GM19438 (cell line): Measurements from ENCODE around the gene MYEF2.

Source experiments
- ATAC-seq: cut with Tn5 transposase; IDR thresholded peaks from one replicate; pipeline ENCODE4 v1.9.1; 2021; ENCODE audit warnings: low read depth; ENCODE audit not compliant: unreplicated experiment

Gene MYEF2

DNA sequence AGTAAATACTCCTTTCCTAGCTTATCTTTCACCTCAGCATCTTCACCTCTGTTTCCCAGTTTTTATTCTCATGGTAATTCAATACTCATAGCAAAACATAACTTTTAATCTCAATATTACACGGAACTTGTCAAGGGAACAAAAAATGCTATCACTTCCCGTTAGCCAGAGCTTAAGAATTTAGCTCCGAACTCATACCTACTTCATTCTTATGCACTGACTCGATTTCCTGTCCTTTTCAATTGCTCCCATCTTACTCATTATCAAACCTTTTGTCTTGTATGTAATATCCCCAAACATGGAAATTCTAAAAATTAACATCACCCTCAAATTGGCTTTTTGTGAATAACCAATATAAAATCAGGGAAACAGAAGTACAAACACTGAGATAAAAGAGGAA is 28.2 kb downstream of the MYEF2 start:
- no peak for ATAC-seq

DNA sequence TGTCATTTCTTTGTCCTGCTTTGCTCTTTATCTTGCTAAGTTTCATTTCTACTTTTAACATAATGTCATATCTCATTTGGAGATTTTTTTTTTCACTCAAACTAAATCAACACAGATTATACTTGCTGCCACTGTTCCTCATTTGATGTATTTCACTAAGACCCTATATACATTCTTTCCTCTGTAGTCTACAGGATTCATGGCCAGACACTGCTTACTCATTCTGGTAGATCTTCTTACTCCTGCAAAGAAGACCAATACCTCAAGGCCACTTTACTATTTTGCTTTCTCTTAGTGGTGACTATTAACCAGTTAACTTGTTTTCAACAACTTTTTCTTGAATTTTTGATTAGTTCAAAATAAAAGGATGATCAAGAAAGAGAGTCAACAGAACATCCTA is 30.7 kb downstream of the MYEF2 start:
- ATAC-seq = no peak

DNA sequence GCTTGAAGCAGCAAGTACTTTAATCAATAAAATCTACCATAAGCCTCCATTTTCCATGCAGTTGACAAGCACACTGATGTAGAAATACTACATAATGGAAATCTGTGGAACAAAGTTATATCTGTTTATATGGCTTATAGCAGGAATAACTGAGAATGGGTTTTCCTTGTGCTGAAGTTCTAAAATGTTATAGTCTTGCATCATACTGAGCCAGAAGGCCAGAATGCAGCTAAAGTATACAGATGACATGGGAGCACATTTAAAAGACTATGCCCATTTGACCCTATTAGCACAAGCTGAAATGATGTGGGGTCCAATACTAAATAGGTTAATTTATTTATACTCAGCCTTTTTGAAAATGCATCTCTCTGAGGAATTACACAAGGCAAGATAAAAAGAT is 32.2 kb downstream of the MYEF2 start:
- ATAC-seq = no peak

DNA sequence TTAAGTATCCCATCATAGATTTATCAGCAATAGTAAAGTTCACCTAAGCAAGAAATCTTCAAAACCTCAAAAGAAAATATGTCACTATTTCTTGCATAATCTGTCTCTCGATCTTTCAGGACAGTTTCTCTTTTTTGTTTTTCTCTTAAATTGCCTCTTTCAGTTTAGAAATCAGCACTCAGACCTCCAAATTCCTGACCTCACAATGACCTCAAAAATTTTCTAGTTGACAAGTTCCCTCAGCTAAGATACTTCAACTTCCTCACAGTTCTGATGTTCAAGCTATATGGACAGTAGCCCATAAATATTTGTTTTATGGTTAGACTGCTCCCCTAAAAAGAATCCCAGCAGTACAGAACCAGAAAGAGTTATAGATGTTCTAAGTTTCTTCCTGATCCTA is 33.2 kb downstream of the MYEF2 start:
- peak; percentile 82 for ATAC-seq

- no peak for ATAC-seq
Observed at GRCh38 chr15:48143856-48144255, 34.2 kb downstream of the MYEF2 start.

GRCh38 chr15:48132874-48133273 is 45.2 kb downstream of the MYEF2 start:
- no peak for ATAC-seq

DNA sequence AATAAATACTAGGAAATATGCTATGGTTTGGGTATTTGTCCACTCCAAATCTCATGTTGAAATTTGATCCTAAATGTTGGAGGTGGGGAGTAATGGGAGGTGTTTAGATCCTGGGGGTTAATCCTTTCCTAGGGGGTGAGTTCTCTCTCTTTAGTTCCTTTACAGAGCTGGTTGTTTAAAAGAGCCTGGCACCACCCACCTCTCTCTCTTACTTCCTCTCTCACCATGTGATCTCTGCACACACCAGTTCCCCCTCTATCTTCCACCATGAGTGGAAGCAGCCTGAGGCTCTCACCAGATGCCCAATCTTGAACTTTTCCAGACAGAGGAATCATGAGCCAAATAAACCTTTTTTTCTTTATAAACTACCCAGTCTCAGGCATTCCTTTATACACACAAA is 46.8 kb downstream of the MYEF2 start:
- no peak for ATAC-seq

DNA sequence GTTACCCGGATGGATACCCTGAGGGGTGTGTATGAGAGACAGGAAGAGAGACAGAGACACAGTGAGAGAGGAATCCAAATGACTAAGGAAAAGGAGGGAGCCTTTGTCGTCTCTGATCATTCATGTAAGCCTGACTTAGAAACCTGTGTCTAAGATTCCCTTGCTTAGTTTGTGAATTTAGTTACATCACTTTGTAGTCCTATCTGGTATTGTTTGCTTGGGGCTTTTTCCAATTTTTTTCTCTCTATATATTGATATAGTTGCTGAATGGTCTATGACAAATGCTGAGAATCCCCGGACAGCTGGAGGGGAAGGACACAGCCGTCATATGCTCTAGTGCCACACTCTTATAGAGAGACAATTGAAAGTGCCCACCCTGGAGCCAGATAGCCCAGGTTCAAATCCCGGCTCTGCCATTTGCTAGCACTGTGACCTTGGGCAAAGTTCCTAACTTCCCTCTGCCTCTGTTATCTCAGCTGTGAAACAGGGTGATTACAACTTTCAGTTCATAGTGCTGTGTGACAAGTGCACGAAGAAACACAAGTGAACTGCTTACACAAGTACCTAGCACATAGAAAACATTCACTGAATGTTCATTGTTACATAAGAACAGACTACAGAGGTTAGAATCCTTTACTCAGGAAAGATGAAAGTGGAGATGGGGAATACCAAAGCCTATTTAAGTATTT is 51.3 kb downstream of the MYEF2 start:
- no peak for ATAC-seq

DNA sequence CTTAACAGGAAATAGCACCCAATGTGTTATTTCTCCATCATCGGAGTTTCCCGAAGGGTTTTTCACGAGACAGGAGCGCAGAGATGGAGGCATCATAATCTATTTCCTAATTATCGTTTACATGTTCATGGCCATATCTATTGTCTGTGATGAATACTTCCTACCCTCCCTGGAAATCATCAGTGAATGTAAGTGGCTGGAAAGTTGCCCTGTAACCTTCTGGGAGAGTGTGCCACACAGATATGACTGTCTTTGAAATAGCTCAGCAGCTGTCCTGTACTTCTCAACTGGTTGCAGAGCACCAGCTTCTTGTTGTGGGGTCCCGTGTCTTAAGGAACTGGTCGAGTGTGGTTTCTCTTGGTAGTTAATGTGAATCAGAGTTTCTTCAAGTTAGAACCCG is 56.2 kb downstream of the MYEF2 start:
- no peak for ATAC-seq

DNA sequence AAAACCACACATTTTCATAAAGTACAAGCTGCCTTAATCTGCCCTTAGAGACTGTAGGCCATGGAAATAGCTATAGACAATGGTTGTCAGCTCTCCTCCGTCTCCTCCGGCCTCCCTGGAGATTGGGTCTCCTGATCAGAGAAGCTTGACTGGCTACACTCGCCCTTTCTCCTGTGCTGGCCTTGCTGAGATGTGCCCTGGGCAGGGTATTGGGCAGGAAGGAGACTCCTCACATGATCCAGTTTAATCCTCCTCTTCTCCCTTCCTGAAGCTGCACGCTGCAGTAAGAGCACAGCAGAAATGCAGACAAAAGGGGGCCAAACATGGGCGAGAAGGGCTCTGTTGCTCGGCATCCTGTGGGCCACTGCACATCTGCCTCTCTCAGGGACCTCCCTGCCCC is 57.4 kb downstream of the MYEF2 start, which contains the start of gene SLC24A5:
TSS of gene SLC24A5 (plus strand) at position 246 of the 400 bp plus-strand sequence. CDS start at position 301, 55 bp downstream.
- ATAC-seq = no peak

DNA sequence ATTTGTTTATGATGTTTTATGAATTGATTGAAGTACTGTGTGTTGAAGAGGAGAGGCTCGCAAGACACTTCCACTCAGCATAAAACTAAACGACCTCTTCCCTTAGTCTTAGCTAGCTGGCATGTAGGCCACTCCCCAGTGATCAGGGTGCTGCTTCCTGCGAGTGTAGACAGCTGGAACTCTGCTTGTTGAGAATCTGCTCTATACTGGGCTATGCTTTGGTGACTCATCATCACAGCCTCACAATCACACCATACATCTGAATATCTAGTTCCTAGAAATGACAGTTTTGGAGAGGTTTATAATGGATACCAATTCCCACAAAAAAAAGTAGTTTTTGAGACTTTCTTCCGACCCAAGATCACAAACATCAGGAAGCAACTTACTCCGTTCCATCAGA is 58.8 kb downstream of the MYEF2 start:
- ATAC-seq = no peak

DNA sequence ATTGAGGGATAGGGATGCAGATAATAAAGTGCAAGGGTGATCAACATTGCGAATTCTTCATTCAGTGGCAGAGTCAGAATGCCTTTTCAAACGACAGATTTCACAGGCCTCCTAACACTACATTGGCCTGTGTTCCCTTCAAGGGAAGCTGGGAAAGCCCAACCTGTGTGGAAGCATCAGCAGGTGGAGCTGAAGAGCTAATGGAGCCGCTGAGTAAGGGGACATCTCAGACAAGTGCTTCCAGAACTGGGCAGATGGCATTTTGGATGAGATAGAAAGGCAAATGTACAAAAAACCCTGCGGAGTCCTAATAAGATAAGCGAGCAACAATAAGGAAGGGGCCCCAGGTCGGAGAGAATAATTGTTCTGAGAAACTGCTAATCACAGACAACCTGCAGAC is 65.9 kb downstream of the MYEF2 start:
- ATAC-seq = no peak

GRCh38 chr15:48109856-48110531 is 68.1 kb downstream of the MYEF2 start:
- ATAC-seq = no peak

DNA sequence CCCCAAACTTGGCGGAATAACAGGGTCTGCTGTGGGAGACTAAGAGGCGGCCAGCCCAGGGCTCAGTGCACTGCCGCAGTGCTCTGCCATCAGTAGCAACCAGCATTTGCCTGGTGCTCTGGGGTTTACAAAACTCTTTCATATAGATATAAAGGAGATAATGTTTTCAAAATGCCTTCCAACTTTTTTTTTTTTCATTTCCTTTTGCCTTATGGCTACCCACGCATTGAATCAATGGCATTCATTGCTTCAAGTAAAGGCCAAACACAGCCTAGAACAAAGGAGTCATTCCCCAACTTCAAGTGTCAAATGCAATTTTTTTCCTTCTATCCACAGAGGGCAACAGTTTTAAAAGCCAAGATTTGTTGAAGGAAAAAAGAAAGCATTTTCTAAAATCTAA is 68.9 kb downstream of the MYEF2 start:
- no peak for ATAC-seq

GRCh38 chr15:48105936-48106335 is 72.2 kb downstream of the MYEF2 start:
- ATAC-seq = no peak

DNA sequence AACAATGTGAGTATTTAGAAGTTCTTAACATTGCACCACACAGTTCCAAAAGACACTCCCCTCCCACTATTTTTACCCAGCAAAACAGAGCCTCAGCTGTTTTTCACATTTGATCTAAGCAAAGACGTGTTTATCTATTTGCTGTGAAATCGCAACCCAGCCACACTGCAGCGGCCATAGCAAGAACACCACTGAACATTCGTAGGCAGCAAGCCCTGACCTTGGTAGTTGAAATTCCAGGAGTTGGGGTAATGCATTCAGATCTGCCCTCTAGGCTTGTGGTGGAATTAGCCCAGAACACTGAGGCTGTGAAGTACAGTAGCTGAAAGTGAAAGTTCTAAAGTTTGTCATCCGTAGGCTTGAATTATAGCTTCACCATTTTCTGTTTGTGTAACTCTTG is 74.4 kb downstream of the MYEF2 start:
- ATAC-seq = no peak

DNA sequence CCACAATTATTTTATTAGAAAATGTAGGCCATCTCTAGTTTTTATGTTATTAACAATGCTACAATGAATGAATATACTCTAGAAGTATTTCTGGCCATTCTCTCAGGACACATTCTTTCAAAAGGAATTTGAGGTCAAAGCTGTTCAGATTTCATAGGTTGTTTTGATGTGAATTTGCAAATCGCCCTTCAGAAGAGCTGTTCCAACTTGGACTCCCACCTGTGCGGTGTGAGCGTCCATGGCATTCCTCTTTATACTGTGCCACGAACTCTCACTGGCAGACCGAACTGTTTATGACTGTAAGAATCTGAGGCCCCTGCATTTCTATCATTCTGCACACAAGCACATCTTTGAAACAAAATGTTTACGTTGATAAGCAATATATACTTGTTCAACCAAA is 75.9 kb downstream of the MYEF2 start:
- ATAC-seq = no peak

- no peak for ATAC-seq
Observed at GRCh38 chr15:48101376-48101961, 76.6 kb downstream of the MYEF2 start.

DNA sequence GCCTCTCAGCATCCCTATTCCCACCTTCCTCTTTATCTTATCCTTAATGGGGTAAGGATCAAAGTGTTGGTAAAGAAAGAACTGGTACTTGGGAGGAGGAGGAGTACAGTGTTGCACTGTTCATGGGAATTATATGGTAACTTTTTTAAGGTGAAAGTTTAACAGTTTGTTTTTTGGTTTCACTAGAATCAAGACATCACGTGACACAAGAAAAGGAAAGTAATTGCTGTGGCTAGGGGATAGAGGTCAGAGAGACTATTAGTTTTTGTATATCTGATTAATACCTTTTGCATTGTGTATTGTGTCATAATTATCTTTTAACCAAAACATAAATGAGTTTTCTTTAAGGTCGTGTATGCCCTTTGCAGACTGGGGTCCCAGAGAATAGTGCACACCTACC is 80.8 kb downstream of the MYEF2 start:
- no peak for ATAC-seq

- no peak for ATAC-seq
Observed at GRCh38 chr15:48096813-48097212, 81.3 kb downstream of the MYEF2 start.

- peak; percentile 62 for ATAC-seq
Observed at GRCh38 chr15:48096355-48096786, 81.7 kb downstream of the MYEF2 start.

- ATAC-seq = no peak
Observed at GRCh38 chr15:48091522-48091921, 86.6 kb downstream of the MYEF2 start.
